ENCODE results near the gene UNC13A. TPM values are rescaled to one million over a fixed set of nuclear protein-coding genes. Genes with fewer than 3 reads are reported as not detected.

The UNC13A gene
- total RNA-seq, 1 experiment from 2014 or later = 29.0 TPM

DNA sequence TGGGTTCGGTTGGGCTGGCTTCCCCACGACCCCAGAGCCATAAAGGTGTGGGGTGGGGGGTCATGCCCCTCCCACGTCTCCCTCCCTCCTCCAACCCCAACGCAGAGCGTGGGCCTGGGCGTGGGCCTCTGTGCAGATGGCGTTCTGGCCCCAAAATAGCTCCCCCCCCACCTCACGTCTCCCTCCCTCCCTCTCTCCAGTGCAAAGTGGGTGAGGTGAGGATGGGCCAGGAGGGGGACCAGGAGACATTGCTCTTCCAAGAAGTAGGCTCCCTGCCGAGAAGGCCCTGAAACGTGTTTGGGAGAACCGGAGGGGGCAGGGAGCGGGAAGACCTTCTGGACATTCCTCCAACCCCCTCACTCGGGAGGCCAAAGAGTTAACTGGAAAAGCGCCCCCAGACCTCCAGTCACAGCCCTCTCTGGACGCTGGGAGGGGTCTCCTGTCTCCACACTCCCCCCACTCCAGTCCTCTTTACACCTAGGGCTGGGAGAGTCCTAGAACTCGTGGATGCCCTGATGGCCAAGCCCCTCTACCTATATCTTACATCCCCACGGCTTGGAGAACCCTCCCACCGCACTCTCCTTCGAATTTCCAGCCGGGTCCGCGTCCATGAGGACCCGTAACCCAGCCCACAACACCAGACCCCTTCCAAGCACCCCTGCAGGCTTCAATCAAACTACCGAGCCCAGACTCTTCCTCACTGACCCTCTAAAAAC is 855 bp downstream of the UNC13A start:
- TSS peak; percentile 54 for BruUV-seq (replicated peaks)
- ATAC-seq (peak; percentile 45), DNase-seq (ENCODE audit: low read depth, low spot score) (no peak)
- H4K20me1 ChIP-seq (ENCODE audit: insufficient read depth) = no peaks in the 10 kb centered on the region
- no peaks in the 10 kb centered on the region for H3K9me3 ChIP-seq (ENCODE audit: control insufficient read depth in 1 of 2, insufficient read depth in 1 of 2, low read depth in 1 of 2, low read length in 2 of 2)
- TF ChIP-seq YY1 (IDR thresholded peaks at IDR 0.05; ENCODE audit: extremely low read depth, insufficient replicate concordance, low read depth, low read length) (no peak), CBX3 (IDR thresholded peaks at IDR 0.05; ENCODE audit: low read depth) (no peak), POLR2A (IDR thresholded peaks at IDR 0.05; ENCODE audit: borderline replicate concordance, extremely low read depth, insufficient read depth, insufficient read length) (no peak), TCF7L2 (IDR thresholded peaks at IDR 0.05; ENCODE audit: borderline replicate concordance, extremely low read depth, insufficient read depth, insufficient read length) (no peak), EGR1 (IDR thresholded peaks at IDR 0.05; ENCODE audit: low read depth) (no peak; the same call in 1 of the 2 replicates), ZNF274 (IDR thresholded peaks at IDR 0.05; ENCODE audit: low read depth, low read length) (no peak), EZH2phosphoT487 (IDR thresholded peaks at IDR 0.05; ENCODE audit: borderline replicate concordance) (no peak), EZH2 (IDR thresholded peaks at IDR 0.05) (no peak), RAD21 (IDR thresholded peaks at IDR 0.05; ENCODE audit: low read depth) (no peak), ZFX (IDR thresholded peaks at IDR 0.05) (no peak), ELF1 (IDR thresholded peaks at IDR 0.05; ENCODE audit: borderline replicate concordance, low read depth) (no peak), SP1 (IDR thresholded peaks at IDR 0.05; ENCODE audit: low read depth) (no peak), FOSL1 (IDR thresholded peaks at IDR 0.05; ENCODE audit: low read depth) (no peak)
- TF ChIP-seq, protein P1, sequence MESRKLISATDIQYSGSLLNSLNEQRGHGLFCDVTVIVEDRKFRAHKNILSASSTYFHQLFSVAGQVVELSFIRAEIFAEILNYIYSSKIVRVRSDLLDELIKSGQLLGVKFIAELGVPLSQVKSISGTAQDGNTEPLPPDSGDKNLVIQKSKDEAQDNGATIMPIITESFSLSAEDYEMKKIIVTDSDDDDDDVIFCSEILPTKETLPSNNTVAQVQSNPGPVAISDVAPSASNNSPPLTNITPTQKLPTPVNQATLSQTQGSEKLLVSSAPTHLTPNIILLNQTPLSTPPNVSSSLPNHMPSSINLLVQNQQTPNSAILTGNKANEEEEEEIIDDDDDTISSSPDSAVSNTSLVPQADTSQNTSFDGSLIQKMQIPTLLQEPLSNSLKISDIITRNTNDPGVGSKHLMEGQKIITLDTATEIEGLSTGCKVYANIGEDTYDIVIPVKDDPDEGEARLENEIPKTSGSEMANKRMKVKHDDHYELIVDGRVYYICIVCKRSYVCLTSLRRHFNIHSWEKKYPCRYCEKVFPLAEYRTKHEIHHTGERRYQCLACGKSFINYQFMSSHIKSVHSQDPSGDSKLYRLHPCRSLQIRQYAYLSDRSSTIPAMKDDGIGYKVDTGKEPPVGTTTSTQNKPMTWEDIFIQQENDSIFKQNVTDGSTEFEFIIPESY (IDR thresholded peaks at IDR 0.05; ENCODE audit: extremely low read depth, insufficient replicate concordance, low read length) = no peak
- TF ChIP-seq, protein P2, sequence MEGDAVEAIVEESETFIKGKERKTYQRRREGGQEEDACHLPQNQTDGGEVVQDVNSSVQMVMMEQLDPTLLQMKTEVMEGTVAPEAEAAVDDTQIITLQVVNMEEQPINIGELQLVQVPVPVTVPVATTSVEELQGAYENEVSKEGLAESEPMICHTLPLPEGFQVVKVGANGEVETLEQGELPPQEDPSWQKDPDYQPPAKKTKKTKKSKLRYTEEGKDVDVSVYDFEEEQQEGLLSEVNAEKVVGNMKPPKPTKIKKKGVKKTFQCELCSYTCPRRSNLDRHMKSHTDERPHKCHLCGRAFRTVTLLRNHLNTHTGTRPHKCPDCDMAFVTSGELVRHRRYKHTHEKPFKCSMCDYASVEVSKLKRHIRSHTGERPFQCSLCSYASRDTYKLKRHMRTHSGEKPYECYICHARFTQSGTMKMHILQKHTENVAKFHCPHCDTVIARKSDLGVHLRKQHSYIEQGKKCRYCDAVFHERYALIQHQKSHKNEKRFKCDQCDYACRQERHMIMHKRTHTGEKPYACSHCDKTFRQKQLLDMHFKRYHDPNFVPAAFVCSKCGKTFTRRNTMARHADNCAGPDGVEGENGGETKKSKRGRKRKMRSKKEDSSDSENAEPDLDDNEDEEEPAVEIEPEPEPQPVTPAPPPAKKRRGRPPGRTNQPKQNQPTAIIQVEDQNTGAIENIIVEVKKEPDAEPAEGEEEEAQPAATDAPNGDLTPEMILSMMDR (IDR thresholded peaks at IDR 0.05 in 2 of 3, conservative IDR thresholded peaks at IDR 0.05 in 1 of 3; ENCODE audit: borderline replicate concordance in 1 of 3, insufficient read depth in 1 of 3, low read depth in 2 of 3, low read length in 2 of 3) = no peak
- TF ChIP-seq, protein P3, sequence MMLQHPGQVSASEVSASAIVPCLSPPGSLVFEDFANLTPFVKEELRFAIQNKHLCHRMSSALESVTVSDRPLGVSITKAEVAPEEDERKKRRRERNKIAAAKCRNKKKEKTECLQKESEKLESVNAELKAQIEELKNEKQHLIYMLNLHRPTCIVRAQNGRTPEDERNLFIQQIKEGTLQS (IDR thresholded peaks at IDR 0.05) = no peak
- intact Hi-C loops (cut with micrococcal nuclease) = loop anchor here (10.0 kb wide), 1 partner anchor 232 kb away; no protein-coding TSS in a partner anchor
- H3K4me3 ChIP-seq (replicated peaks in 1 of 2; ENCODE audit: low read depth in 1 of 2, low read length in 2 of 2) = peak overlapping the region; percentile 85 to 90
- no peaks in the 10 kb centered on the region for H3K27me3 ChIP-seq (ENCODE audit: insufficient read depth, low read length)
- RAD21 ChIA-PET (ENCODE audit: low non-redundant PET in 1 of 2, low total read pairs in 2 of 2, uncharacterized antibody in 2 of 2, unreplicated experiment in 2 of 2) = interaction anchor here (1.2 to 1.3 kb wide), 2 partner anchors 79 to 81 kb away, joined by 3 read pairs; no protein-coding TSS in a partner anchor
- H3K4me1 ChIP-seq (ENCODE audit: control insufficient read depth in 1 of 2, insufficient read depth in 2 of 2, low read length in 2 of 2) = peaks cover 10 to 42% of the 10 kb centered on the region in 2 experiments; a peak in 3 of 4 replicates
- no peaks in the 10 kb centered on the region for H3K36me3 ChIP-seq (ENCODE audit: control insufficient read depth in 1 of 2, insufficient read depth in 2 of 2, low read length in 2 of 2)
- H3K9ac ChIP-seq (ENCODE audit: low read length) = peak overlapping the region; percentile 74
- peak overlapping the region; percentile 90 for H3K4me2 ChIP-seq (ENCODE audit: low read length)
- H3K9me2 ChIP-seq (ENCODE audit: insufficient read depth) = no peaks in the 10 kb centered on the region
- peaks cover 15% of the 10 kb centered on the region; the same call in 1 of the 2 replicates for H3K79me2 ChIP-seq (ENCODE audit: insufficient read depth, low read length)
- peak overlapping the region; percentile 60 for H3K27ac ChIP-seq (ENCODE audit: low read depth, low read length)
- no peak overlapping the region for H2AFZ ChIP-seq (ENCODE audit: low read depth, low read length, poor library complexity, severe bottlenecking)
- POLR2A ChIA-PET = interaction anchor here (0.7 to 1.2 kb wide), 3 partner anchors 28 to 699 kb away, joined by 3 read pairs; partner anchors contain the start of genes B3GNT3 and GDF15
- CTCF ChIA-PET = interaction anchor here (1.4 to 1.5 kb wide), 2 partner anchors 80 to 81 kb away, joined by 4 to 5 read pairs; no protein-coding TSS in a partner anchor

Data from HCT116 (cell line).